HG02852 (cell line): ENCODE measurements around the gene REEP1.

Experiments used
- ATAC-seq: cut with Tn5 transposase; IDR thresholded peaks from one replicate; pipeline ENCODE4 v1.9.1; 2021; ENCODE audit warnings: mild to moderate bottlenecking, moderate library complexity; ENCODE audit not compliant: unreplicated experiment

REEP1 gene

DNA sequence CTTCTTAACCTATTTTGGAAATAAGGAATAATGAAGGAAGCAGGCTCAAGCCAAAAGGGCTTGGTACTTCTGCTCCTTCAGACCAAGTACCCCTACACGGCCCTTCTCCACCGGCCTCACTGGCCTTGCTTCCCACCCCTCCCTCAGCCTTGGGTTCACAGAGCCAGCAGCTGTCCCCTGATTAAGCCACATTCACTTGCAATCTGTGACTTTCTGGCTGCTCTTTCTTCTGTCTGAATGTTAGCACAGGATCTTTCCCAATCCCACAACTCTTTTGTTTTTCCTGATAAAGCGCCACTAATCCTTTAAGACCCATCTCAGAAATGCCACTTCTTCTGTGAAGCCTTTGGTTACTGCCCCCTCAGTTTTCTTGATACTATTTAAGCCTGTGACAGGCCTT lies 52.4 kb downstream of the REEP1 start:
- no peak for ATAC-seq

DNA sequence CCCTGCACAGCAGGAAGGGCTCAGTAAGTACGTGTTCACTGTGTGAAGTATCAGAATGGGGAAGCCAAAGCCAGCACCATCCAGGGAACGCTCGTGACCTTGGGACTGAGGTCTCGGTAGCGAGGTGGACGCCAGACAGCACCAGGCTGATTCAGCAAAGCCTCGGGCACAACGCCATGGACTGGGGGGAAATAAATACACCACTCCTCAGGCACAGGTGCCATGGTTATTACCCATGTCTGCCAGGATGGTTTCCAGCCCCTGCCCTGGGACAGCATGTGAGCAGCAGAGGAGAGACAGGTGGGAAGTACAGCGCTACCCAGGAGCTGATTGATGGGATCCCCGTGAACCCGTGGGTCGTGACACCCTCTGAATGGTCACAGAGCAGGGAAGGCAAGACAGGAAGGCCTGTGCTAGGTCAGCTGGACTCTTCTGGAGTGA lies 53.0 kb downstream of the REEP1 start:
- ATAC-seq = no peak

DNA sequence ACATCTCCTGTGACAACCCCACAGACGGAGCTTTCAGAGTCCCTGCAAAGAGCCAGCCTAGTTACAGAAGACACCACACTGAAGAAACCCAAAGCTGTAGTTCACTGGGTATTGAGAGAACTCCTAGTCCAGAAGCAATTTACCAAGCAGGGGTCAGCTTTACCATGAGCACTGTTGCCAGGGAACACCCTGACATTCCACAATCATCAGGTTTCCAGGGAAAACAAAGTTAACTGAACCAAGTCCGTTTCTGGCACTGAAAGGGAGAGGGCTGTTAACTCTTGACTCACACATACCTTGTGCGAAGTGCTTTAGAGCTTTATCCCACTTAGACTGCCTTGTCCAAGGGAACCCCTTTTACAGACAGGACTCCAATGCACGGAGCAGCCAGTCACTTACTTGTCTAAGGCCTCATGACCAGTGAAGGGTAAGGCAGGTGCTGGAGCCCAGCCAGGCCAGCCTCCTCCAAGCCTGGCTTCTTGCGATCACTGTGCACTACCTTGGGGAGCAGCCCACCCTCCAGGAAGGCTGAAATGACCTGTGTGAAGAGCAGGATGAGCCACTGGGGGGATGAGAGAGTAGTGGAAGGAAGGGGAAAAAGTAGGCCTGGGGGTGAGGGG lies 53.9 kb downstream of the REEP1 start:
- no peak for ATAC-seq

DNA sequence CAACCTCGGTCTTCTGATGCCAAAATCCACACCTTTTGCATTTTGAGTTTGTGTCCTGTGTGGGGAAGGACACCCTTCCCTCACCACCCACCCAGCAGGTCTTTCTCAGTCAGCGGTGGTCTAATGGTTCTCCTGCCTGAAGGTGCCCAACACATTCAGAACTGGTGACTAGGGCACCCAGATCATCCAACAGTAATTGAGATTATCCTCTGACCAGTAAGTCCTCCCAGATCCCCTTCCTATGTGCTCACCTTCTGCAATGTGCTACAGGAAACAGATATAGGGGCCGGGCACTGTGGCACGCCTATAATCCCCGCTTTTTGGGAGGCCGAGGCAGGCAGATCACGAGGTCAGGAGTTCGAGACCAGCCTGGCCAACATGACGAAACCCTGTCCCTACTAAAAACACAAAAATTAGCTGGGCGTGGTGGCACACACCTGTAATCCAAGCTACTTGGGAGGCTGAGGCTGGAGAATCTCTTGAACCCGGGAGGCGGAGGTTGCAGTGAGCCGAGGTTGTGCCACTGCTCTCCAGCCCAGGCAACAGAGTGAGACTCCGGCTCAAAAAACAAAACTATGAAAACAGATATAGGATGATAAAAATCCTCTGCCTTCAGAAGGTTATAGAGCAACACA lies 56.2 kb downstream of the REEP1 start:
- no peak for ATAC-seq

DNA sequence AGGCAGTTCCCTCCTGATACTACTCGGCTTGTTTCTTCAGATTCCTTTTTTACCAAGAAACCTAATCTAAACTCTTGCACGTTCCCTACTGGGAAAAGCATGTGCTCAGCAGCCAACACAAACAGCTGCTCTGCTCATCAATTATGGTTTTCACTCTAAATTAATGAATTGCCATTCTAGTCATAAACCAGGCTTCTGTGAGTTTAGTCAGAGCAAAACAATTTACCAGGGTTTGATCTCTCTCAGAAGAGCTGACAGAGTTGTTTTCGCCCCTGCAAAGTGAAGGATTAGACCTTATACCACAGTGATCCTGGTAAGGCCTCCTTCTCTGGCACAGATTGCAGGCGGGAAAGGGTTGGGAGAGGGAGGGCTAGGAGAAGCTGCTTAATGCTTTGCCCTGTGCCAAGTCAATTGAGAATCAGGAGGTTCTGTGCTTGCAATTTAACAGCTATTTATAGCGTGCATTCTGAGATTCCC lies 57.2 kb downstream of the REEP1 start:
- ATAC-seq = no peak

DNA sequence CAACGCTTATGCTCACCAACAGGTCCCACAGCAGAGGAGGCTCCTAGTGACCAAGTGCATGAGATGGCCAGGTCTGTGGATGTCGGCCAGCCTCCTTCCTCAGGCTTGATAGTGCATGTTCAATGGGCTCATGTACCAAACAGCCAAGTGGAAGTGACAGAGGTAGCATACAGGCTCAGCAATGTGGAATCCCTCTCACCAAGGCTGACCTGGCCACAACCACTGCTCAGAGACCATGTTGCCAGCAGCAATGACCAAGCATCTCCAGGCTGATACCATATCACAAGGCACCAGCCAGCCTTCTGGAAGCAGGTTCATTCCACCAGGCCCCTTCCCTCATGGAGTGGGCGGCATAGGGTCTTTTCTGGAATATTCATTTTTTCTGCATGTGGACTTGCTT lies 61.5 kb downstream of the REEP1 start:
- ATAC-seq = no peak

DNA sequence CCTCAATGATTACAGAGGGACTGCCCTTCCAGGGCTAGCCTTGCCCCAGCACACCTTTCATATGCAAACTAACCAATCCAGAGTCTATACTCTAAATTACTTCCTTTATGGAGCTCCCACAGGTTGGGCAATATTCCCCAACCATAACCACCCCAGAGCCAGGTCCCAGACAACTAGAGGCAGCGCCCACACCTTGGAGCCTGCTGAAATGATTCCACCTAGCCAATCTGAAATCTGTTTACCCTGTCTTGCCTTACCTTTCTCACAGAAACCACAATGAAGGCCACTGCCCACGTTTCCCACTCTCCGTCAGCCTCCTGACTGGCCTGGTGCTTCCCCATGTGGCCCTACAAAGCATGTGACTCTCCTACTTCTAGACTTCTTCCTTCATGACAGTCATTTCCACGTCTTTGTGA lies 62.0 kb downstream of the REEP1 start:
- peak; percentile 30 for ATAC-seq

DNA sequence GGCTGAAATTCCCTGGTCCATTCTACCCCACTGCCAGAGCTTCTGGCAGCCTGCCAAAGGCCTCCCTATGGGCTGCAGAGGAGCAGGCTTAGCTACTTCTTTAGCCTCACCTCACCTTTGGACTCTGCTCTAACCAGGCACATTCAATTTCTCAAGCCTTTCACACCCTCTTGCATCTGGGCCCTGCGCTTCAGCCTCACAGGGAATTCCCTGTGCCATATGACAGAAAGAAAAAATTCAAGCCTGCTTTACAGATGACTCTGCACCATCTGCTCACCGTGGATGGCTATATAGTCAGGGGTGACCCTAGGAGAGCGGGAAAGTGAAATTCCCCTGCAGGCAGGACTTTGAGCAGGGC lies 62.5 kb downstream of the REEP1 start:
- ATAC-seq = peak; percentile 71

DNA sequence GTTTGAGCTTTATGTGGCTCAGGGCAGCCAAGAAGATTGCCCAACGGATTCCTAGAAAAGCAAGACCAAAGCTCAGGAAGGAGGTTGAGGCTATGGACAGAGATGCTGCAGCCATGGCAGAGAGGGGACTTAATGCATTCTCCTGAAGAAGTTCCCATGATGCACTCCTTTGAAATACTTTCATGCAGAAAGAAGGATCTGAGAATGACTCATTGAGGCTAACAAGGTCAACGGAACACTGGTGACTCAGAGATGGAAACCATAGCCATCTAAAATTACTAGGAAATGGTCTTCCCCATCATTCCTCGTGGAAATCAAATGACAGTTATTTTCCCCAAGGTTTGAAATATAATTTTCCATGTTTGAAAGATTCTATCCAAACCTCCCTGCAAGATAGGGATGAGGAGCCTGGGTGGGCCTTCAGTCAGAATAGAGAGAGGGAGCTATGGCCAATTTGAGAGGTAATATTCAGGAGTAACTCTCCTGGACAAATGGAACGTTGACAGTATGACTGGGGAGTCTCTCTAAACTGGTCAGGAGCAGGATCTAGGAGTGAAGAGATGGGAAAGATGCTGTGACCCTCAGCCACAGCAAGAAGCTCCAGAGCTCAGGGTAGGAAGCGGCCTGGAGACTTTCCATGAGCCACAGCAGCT lies 63.0 kb downstream of the REEP1 start:
- ATAC-seq = peak; percentile 60

DNA sequence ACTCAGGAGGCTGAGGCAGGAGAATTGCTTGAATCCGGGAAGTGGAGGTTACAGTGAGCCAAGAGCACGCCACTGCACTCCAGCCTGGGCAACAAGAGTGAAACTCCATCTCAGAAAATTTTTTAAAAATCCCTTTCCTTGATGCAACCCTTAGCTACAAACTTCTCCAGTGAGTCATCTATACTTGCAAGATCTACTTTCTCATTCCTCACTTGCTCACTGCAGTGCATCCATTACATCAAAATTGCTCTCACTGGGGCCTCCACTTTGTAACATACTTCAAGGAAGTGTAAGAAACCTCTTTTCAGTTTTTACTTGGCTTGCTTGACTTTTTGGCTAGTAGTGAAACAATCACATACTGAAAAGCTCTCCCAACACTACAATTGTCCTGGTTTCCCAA lies 65.3 kb downstream of the REEP1 start:
- ATAC-seq = no peak

DNA sequence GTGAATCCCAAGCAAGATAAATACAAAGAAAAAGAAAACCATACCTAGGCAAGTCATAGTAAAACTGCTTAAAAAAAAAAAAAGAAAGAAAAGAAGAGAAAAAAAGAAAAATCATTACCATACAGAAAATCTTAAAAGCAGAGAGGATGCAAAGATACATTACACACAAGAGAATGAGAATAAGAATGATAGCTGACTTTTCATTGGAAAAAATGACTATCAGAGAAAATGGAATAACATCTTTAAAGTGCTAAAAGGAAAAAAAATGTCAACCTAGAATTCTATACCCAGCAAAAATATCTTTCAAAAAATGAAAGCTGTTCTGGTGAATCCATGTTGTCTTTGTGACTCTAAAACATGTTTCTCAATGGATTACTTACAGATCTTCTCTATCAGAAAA lies 66.2 kb downstream of the REEP1 start:
- no peak for ATAC-seq

DNA sequence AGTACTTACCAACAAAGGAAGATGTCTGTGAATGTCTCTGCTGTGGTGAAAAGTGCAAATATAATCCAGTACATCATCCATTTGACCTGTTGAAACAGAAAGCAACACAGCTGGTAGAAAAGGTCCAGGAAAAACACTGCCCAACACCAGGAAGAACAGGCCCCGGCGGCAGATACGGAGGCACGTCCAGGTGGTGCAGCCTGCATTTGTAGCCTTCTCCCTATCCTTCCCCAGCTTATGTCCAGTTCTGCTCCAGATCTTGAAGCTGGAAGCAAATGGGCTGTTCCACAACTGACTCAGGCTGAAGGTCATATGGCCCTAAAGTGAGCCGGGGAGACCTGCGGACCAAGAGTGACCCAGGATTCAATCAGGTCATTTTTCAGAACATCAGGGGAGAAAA lies 73.5 kb downstream of the REEP1 start:
- ATAC-seq = no peak

DNA sequence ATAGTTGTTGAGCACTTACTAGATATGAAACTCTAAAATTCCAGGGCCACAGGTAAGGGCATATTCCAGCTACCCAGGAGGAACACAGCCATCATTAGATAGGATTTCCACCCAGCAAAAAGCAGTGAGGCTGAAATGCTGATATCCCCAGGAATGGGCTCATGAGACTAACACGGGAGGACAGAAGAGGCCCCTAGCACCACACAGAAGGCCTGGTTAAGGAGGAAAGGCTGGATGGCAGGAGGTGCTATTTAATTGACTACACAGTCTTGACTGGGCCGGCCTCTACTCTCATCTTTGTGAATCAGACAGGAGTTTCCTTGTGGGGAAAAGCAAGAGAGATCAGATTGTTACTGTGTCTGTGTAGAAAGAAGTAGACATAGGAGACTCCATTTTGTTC lies 76.4 kb downstream of the REEP1 start:
- no peak for ATAC-seq

DNA sequence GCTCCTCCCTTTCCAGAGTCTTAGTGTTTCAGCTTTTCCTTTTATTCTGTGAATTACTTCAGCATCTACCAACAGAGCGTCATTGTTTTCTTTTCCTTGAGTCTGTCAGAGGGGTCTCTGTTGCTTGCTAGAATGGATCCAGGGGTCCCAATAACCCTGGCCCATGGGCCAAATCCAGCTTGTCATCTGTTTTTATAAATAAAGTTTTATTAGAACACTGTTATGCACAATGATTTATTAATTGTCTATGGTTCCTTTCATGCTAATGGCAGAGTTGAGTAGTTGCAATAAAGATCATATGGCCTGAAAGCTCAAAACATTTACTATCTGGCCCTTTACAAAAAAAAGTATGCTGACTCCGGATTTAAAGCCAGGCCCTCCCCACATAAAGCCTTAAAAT lies 79.3 kb downstream of the REEP1 start:
- no peak for ATAC-seq

DNA sequence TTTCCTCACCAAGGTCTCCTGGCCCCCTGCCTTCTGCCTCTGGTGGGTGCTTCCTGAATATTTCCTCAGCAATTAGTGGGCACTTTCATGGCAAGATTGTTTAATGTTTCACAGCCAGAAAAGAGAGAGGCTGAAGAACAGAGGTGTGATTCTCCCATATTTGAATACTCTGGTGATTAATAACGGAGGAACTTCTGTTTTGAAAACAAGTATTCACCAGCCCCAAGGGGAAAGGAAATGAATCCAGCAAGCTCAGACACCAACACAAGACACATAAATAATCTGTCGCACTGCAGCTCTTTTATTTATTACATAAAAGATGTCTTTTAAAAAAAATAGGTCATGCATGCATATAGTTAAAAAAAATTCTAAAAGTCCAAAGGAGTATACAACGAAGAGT lies 80.4 kb downstream of the REEP1 start:
- ATAC-seq = no peak

DNA sequence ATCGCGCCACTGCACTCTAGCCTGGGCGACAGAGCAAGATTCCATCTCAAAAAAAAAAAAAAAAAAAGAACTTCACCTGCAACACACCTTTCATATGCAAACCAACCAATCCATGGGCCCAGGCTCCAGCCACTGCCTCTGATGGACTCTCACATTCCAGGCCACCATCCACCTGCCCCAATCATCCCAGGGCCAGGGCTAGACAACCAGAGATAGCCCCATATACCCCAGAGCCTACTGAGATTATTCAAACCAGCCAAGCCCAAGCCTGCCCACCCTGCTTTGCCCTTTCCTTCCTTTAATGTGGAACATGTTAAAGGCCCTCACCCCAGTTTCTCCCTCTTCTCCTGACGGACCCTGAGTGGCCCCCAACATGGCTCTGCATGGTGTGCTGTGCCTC lies 81.1 kb downstream of the REEP1 start:
- no peak for ATAC-seq

DNA sequence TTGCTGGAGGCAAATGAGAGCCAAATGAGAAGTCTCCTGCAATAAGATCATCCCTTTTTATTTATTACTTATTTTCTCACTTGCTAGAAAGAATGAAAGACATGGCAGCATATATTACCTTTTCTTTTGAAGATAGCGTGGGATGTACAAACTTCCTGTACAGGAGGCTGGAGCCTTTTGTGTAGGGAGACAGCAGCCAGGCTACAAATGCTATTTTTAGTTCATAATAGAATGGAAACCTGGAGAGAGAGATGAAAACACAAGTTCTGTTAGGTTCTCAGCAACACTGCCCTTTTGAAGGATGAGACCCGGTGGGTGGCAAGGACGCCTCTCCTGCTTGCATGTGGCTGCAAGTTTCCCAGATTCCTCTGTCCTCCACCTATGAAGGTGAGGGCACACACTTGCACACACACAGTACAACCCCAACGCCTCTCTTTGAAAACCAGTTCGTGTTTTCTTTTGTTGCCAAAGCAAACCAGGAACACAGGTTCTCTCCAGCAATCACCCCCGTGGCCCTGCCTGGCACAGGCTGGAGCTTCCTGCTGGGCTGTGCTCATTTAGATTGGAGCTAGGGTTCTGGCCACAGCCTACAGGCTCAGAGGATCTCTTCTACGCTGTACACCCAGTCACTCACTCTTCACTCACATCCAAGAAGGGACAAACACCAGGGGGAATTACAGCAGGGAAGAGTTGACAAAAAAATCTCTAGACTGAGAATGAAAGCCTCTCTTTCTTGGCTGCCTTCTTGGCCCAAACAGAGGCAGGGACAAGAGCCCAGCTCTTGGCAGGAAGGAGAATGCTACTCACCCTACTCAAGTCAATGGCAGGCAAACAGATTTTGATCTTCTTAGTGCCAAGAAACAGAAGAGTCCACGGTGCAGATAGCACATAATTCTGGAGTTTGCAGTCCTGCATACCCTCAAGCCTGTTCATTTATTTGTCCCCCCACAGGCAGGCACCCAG lies 82.6 kb downstream of the REEP1 start:
- no peak for ATAC-seq

DNA sequence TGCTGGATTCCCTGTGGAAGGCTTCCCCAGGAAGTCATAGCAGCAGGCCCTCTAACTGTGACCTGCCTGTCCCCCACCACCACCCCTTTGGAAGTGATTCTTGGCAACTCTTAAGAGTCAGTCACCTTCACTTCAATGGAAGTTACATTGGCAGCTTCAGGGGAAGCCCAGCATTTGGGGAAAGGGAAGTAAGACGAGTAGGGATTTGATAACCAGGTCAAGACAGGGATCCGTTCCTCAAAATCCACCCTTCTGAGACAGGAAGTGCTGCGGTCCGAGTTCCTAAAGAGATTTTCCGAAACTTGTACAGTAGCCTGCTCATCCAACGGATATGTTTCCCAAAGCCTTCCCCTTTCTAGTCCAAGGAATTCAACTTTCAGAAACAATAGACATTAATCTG lies 84.0 kb downstream of the REEP1 start:
- ATAC-seq = no peak

DNA sequence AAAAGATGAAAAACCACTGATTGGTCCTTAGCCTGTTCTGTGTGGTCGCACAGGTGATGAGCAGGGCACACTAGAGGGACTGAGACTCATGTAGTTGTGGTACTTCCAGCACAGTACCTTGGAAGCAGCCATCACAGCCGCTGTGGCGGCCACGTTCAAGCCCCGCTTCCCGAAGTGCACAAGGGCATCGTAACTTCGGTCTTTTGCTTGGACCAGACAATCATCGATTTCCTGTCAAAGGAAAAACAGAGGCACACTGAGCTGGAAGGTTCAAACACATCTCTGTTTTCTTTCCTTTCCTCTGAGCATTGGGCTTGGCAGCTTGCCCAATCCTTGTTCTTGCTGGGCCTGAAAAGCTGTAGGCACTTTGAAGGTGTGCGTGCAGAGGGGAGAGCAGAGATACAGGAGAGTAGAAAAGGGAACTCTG lies 85.6 kb downstream of the REEP1 start:
- no peak for ATAC-seq

DNA sequence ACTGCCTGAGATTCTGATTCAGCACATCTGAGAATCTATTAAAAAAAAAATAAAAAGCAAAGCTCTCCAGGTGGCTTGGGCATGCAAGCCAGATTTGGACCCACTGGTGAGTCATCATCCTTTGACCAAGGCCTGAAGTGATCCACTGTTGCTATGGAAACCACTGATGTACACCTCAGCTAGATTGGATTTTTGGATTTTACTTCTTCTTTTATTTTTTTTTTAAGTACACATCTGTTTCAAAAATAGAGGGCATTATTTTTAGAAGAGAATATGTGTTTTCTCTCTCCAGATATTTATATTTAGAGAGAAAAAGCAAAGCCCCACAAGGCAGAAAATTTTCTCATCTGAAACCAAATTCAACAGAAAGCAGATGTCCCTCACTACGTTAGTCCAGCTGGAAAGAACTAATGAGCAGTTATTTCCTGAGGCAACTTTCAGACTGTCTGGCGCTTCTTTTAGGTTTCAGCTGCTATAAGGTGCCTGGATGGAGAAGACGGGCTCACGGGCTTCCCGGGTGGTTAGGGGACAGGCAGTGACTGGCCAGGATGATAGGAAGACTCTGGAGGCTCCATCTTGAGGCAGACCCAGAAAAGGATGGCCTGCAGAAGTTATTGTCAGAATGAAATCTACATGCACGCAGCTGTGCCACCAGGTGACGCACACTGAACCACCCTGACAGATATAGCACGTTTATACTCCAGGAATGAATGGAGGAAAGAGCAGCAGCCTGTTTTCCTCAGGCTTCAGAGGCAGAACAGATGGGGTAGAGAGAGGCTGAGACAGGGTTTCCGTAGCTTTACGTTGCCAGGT lies 87.6 kb downstream of the REEP1 start:
- ATAC-seq = peak; percentile 69
